GM10847 (cell line): ENCODE measurements around the gene ADAM12.

Experiments used
- POLR2A ChIP-seq: IDR thresholded peaks from 2 replicates; pipeline ENCODE4 v1.6.1; 2011; ENCODE audit not compliant: insufficient read length; ENCODE audit errors: extremely low read depth

Gene ADAM12

DNA sequence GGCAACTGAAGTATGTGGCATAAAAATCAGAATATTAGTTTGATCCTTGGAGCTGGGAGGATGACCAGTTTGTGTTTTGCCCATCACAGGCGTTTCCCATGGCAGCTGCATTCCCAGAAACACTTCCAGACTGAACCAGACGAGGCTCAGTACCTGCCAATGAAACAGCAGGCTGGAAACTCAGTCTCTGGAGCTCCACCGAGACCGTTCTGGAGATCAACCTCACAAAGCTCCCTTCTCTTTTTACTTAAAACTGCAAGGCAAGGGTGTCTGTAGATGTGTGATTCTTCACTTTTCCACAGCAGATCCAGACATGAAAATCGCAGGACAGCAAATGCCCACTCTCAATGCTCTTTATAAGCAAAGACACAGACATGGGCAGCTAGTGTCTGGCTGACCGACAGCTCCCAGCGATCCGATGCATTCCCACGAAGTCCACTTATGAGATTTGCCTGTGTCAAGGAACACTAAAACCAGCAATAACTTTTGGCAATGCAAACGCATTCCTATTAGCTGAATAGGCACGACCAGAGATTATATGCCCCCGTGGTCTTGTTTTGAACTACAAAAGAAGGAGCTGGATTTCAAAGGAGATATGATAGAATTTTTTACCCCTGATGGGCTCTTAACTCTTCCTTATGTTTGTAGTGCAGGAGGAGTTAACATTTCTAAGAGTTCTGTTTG lies 72.6 kb downstream of the ADAM12 start:
- no peak for TF ChIP-seq POLR2A

- no peak for TF ChIP-seq POLR2A
Observed at GRCh38 chr10:126314863-126315493, 73.3 kb downstream of the ADAM12 start.

DNA sequence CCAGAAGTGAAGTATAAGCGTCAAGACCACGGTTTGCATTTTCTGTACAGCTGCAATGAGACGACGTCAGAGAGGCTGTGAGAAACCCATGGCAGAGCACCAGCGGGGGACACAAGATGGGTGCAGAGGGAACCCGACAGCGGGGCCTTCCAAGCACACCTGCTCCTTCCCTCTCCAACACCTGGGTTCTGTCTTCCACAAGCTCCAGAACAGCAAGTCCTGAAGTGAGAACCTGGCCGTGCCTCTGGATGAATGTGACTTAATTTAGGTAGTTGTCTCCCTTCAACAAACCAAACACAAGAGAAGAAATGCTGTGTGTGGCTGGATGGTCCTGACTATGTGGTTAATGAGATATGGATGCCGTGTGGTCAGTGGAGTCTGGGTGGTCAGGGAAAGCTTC lies 76.1 kb downstream of the ADAM12 start:
- TF ChIP-seq POLR2A: no peak

- TF ChIP-seq POLR2A: no peak
Observed at GRCh38 chr10:126309228-126309883, 78.9 kb downstream of the ADAM12 start.

GRCh38 chr10:126302826-126303665 lies 85.2 kb downstream of the ADAM12 start:
- no peak for TF ChIP-seq POLR2A

DNA sequence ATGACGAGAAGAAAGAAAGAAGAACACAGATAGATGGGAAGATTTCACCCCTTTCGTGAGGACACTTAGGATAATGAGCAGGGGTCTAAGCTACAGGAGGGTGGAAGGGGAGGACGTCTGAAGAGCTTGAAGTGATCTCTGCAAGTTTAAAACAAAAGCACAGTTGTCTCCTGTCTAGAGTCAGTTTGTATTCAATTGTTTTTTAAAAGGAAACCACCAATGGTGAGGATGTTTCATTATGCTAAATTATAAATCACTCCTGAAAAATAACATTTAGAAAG lies 85.9 kb downstream of the ADAM12 start:
- TF ChIP-seq POLR2A: no peak

- no peak for TF ChIP-seq POLR2A
Observed at GRCh38 chr10:126301701-126302475, 86.4 kb downstream of the ADAM12 start.

DNA sequence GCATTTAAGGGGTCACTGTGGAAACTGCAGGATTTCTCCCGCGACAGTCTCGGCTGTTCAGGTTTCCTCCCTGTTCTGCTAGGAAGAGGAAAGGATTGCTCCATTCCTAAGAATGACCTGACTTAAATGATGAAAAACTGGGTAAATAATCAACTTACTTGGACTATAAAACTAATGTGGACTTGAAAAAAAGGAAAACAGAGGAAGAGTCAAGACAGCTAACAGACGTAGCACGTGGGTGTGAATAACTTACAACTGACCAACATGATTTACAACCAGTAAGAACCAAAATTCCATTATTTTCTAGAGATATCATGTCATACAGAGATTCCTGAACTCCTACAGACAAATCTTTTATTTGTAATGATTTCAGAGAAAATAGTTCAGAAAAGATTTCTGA lies 93.8 kb downstream of the ADAM12 start:
- TF ChIP-seq POLR2A: no peak

DNA sequence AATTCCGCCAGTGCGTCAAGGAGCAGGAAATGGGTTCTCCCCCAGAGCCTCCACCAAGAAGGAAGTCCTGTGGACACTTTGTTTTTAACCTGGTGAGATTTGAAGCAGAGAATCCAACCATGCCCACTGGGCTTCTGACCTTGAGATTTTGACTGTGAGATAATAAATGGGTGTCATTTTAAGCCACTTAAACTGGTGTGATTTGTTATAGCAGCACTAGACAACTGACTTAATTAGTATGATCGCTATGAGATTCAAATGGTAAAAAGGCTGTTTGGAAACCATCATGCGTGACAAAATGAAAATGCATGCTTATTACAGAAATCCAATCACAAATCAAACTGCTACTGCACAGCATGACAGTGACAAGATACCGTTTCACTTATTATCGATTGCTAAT lies 98.0 kb downstream of the ADAM12 start:
- no peak for TF ChIP-seq POLR2A

- TF ChIP-seq POLR2A: no peak
Observed at GRCh38 chr10:126288547-126289493, 99.5 kb downstream of the ADAM12 start.

DNA sequence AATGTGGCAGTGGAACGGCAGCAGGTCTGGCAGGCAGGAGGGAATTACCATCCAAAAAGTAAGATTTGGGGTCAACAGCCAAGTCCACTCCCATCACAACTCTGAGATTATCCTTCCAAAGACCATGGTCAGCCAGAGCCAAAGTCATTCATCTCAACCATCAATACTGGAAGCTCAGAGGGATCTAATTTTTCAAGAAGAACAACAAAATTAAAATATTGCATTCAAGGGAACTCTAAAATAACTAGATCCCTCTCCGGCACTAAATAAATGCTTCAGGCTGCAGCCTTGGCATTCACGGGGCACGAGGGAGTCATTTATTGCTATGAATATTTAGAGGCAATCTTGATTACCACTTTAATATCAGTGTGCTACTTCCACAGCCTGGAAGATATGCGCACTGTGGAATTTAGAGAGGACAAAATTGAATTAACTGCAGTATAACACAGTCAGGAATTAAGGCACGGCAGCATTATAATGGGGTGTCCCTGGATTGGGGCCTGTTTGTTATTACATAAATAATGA lies 102.0 kb downstream of the ADAM12 start:
- no peak for TF ChIP-seq POLR2A

DNA sequence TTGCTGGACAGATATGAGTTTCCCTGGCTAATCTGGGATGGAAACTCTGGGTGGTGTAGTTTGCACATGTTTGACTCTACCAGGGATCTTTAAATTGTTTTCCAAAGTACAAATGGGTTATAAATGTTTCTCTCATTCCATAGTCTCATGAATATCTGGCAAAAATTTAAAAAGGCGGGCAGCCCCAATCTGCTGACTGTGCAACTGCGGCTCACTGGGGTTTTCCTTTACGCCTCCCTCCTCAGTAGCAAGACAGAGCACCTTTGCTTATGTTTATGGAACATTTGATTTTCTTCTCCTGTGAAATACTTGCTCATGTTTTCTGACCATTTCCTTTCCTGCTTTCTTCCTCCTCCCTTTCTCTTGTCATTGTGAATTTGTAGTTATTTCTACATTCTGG lies 105.0 kb downstream of the ADAM12 start:
- no peak for TF ChIP-seq POLR2A

- TF ChIP-seq POLR2A: no peak
Observed at GRCh38 chr10:126278851-126279250, 109.4 kb downstream of the ADAM12 start.

DNA sequence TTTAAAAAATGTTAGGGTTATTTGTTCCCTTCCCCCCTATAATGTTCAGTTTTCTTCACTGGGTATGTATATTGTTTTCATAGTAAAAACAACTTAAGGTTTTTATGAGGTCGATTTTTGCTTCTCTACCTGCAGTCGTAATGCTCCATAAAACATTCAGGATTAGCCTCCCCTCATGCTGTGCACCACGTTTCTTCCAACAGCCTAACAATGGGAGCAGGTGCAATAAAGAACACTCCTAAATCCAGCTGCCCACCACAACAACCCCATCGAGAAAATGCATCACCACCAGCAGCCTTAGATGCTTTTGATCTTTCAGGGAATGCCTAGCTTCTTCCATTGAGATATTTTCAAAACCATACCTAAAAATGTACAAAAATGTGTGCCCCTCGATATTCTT lies 111.1 kb downstream of the ADAM12 start:
- no peak for TF ChIP-seq POLR2A
